Sciatic nerve (tissue), 2 donors: ENCODE results near the gene NCAPD2. TPM values are rescaled to one million over a fixed set of nuclear protein-coding genes. Genes with fewer than 3 reads are reported as not detected.
"Not testable (repeated sequence)": the region's sequence is repeated elsewhere in the genome, so short reads cannot be mapped to it uniquely, and the experiment has no call there.

ENCODE experiments used
- ATAC-seq: fragments of 200-7000 bp; cut with Tn5 transposase; one replicate; pipeline ENCODE4 v1.9.1; 2020; ENCODE audit warnings: mild to moderate bottlenecking, moderate library complexity
- DNase-seq: peaks from one replicate; pipeline ENCODE4 v3.0.0-alpha.2; 2020; ENCODE audit warnings: low spot score
- intact Hi-C: fragments of 100-400 bp; cut with DNase I; formaldehyde crosslinking; loops from one replicate; pipeline ENCODE4 v1.14.2; 2022
- total RNA-seq: library from RNA; stranded (reverse); fragmentation: NEBNext Ultra II Directional; extraction: Animal tissue kit (Norgen Biotek cat#: 25700); gene quantifications from one replicate; pipeline ENCODE4 v1.2.1, GENCODE V29; 2021
- donor health status: DM: no; HTN: no; CAD: no.
- donor health status: DM: no; HTN: no; CAD: no.

The NCAPD2 gene
- total RNA-seq, 1 donor from 2014 or later = 21.3 TPM

- intact Hi-C loops, ATAC-seq, DNase-seq: not testable (repeated sequence)
Measured at GRCh38 chr12:6556496-6556817, 62.6 kb downstream of the NCAPD2 start.

- DNase-seq = no peak
- intact Hi-C loops = no loop called here
Measured at GRCh38 chr12:6556857-6557256, 63.0 kb downstream of the NCAPD2 start.

GRCh38 chr12:6558014-6558760 lies 64.3 kb downstream of the NCAPD2 start:
- intact Hi-C loops, ATAC-seq, DNase-seq: not testable (repeated sequence)

More at GRCh38 chr12:6556857-6557256, 63.0 kb downstream of the NCAPD2 start:
- no peak for ATAC-seq

GRCh38 chr12:6559500-6559899 lies 65.6 kb downstream of the NCAPD2 start:
- no peak for DNase-seq
- ATAC-seq = no peak
- intact Hi-C loops = no loop called here

- intact Hi-C loops = no loop called here
- ATAC-seq = no peak
- no peak for DNase-seq
Measured at GRCh38 chr12:6560501-6561205, 66.8 kb downstream of the NCAPD2 start.

- intact Hi-C loops = no loop called here
- no peak for ATAC-seq
Measured at GRCh38 chr12:6562881-6563280, 69.0 kb downstream of the NCAPD2 start.

GRCh38 chr12:6563448-6564050 lies 69.6 kb downstream of the NCAPD2 start:
- ATAC-seq (no peak), DNase-seq (peak; percentile 79)
- intact Hi-C loops = no loop called here

More at GRCh38 chr12:6562881-6563280, 69.0 kb downstream of the NCAPD2 start:
- no peak for DNase-seq

- intact Hi-C loops = no loop called here
- no peak for ATAC-seq
Measured at GRCh38 chr12:6567112-6567670, 73.3 kb downstream of the NCAPD2 start.

GRCh38 chr12:6569312-6569711 lies 75.4 kb downstream of the NCAPD2 start:
- no peak for DNase-seq
- ATAC-seq = no peak
- intact Hi-C loops = no loop called here

More at GRCh38 chr12:6567112-6567670, 73.3 kb downstream of the NCAPD2 start:
- DNase-seq = no peak

- intact Hi-C loops = no loop called here
- ATAC-seq = no peak
Measured at GRCh38 chr12:6569786-6570185, 75.9 kb downstream of the NCAPD2 start.

GRCh38 chr12:6570264-6570887 lies 76.5 kb downstream of the NCAPD2 start:
- DNase-seq (no peak), ATAC-seq (no peak)
- intact Hi-C loops = no loop called here

More at GRCh38 chr12:6569786-6570185, 75.9 kb downstream of the NCAPD2 start:
- no peak for DNase-seq

GRCh38 chr12:6573001-6573400 lies 79.1 kb downstream of the NCAPD2 start:
- intact Hi-C loops = no loop called here
- DNase-seq (no peak), ATAC-seq (no peak)

- DNase-seq = no peak
- no peak for ATAC-seq
- intact Hi-C loops = no loop called here
Measured at GRCh38 chr12:6574576-6575295, 80.8 kb downstream of the NCAPD2 start.

- DNase-seq (no peak), ATAC-seq (no peak)
- intact Hi-C loops = no loop called here
Measured at GRCh38 chr12:6575648-6576047, 81.7 kb downstream of the NCAPD2 start.

Other genes starting within 250 kb of the NCAPD2 start
- gene PLEKHG6, start 183.4 kb upstream of the NCAPD2 start, total RNA-seq = 5.2 TPM
- gene TNFRSF1A, start 152.0 kb upstream of the NCAPD2 start, total RNA-seq = 215 TPM
- 16.8 TPM for gene SCNN1A, start 118.5 kb upstream of the NCAPD2 start, total RNA-seq
- 99.7 TPM for gene LTBR, start 109.9 kb upstream of the NCAPD2 start, total RNA-seq
- gene CD27, start 49.1 kb upstream of the NCAPD2 start, total RNA-seq = 0.58 TPM
- gene TAPBPL, start 42.1 kb upstream of the NCAPD2 start, total RNA-seq = 23.5 TPM
- 19.9 TPM for gene VAMP1, start 23.4 kb upstream of the NCAPD2 start, total RNA-seq
- gene MRPL51, start 840 bp upstream of the NCAPD2 start, total RNA-seq = 117 TPM
- gene GAPDH, start 40.4 kb downstream of the NCAPD2 start, total RNA-seq = 1,200 TPM
- 38.7 TPM for gene IFFO1, start 61.9 kb downstream of the NCAPD2 start, total RNA-seq
- gene NOP2, start 74.2 kb downstream of the NCAPD2 start, total RNA-seq = 27.6 TPM
- gene CHD4, start 113.3 kb downstream of the NCAPD2 start, total RNA-seq = 245 TPM
- 2.9 TPM for gene LPAR5, start 141.9 kb downstream of the NCAPD2 start, total RNA-seq
- 1.9 TPM for gene ACRBP, start 153.3 kb downstream of the NCAPD2 start, total RNA-seq
- 42.1 TPM for gene ING4, start 169.0 kb downstream of the NCAPD2 start, total RNA-seq
- gene ZNF384, start 195.3 kb downstream of the NCAPD2 start, total RNA-seq = 52.7 TPM
- gene PIANP, start 206.7 kb downstream of the NCAPD2 start, total RNA-seq = 2.5 TPM
- 47.4 TPM for gene COPS7A, start 229.9 kb downstream of the NCAPD2 start, total RNA-seq